ENCODE measurements around the gene GLYATL2.

Gene GLYATL2

GRCh38 chr11:58844361-58845005 lies at the start of gene GLYATL2:
Gene GLYATL2 (minus strand): TSS chr11:58844704. CDS start chr11:58839612, 5,092 bp downstream.
- DNase-seq, result no peak

GRCh38 chr11:58893899-58894298 lies 49.4 kb upstream of the GLYATL2 start:
- no peak for DNase-seq

- DNase-seq, result no peak
These were observed 44.1 kb upstream of the GLYATL2 start for GRCh38 chr11:58888579-58888978.

GRCh38 chr11:58887452-58887851 lies 42.9 kb upstream of the GLYATL2 start:
- DNase-seq, result no peak

GRCh38 chr11:58880625-58881024 lies 36.1 kb upstream of the GLYATL2 start:
- no peak for DNase-seq

GRCh38 chr11:58880166-58880565 lies 35.7 kb upstream of the GLYATL2 start:
- DNase-seq, result no peak

- DNase-seq, result no peak
These were observed 23.1 kb upstream of the GLYATL2 start for GRCh38 chr11:58867556-58867955.

GRCh38 chr11:58866788-58867187 lies 22.3 kb upstream of the GLYATL2 start:
- no peak for DNase-seq

GRCh38 chr11:58864335-58864734 lies 19.8 kb upstream of the GLYATL2 start:
- DNase-seq, result no peak

- DNase-seq, result no peak
These were observed 19.2 kb upstream of the GLYATL2 start for GRCh38 chr11:58863697-58864096.

GRCh38 chr11:58861533-58861932 lies 17.0 kb upstream of the GLYATL2 start:
- no peak for DNase-seq

- no peak for DNase-seq
These were observed 12.3 kb upstream of the GLYATL2 start for GRCh38 chr11:58856806-58857205.

- DNase-seq, result no peak
These were observed 882 bp upstream of the GLYATL2 start for GRCh38 chr11:58845386-58845785.

- DNase-seq, result no peak
These were observed 6.7 kb downstream of the GLYATL2 start for GRCh38 chr11:58837707-58838388.

- DNase-seq, result no peak
These were observed 12.4 kb downstream of the GLYATL2 start for GRCh38 chr11:58832056-58832645.

GRCh38 chr11:58830673-58831301 lies 13.7 kb downstream of the GLYATL2 start:
- no peak for DNase-seq

- DNase-seq, result no peak
These were observed 14.7 kb downstream of the GLYATL2 start for GRCh38 chr11:58829786-58830185.

GRCh38 chr11:58813693-58814092 lies 30.8 kb downstream of the GLYATL2 start:
- no peak for DNase-seq

GRCh38 chr11:58811499-58811898 lies 33.0 kb downstream of the GLYATL2 start:
- no peak for DNase-seq

- no peak for DNase-seq
These were observed 37.2 kb downstream of the GLYATL2 start for GRCh38 chr11:58807343-58807742.

- DNase-seq, result no peak
These were observed 39.4 kb downstream of the GLYATL2 start for GRCh38 chr11:58805065-58805464.

- DNase-seq, result no peak
These were observed 42.4 kb downstream of the GLYATL2 start for GRCh38 chr11:58801974-58802545.

GRCh38 chr11:58801302-58801701 lies 43.2 kb downstream of the GLYATL2 start:
- DNase-seq, result no peak

- DNase-seq, result no peak
These were observed 48.2 kb downstream of the GLYATL2 start for GRCh38 chr11:58796333-58796732.
